ENCODE measurements around the gene PI16. TPM values are rescaled to one million over a fixed set of nuclear protein-coding genes. Genes with fewer than 3 reads are reported as not detected.

Gene PI16
- not detected in 2 replicates for total RNA-seq

DNA sequence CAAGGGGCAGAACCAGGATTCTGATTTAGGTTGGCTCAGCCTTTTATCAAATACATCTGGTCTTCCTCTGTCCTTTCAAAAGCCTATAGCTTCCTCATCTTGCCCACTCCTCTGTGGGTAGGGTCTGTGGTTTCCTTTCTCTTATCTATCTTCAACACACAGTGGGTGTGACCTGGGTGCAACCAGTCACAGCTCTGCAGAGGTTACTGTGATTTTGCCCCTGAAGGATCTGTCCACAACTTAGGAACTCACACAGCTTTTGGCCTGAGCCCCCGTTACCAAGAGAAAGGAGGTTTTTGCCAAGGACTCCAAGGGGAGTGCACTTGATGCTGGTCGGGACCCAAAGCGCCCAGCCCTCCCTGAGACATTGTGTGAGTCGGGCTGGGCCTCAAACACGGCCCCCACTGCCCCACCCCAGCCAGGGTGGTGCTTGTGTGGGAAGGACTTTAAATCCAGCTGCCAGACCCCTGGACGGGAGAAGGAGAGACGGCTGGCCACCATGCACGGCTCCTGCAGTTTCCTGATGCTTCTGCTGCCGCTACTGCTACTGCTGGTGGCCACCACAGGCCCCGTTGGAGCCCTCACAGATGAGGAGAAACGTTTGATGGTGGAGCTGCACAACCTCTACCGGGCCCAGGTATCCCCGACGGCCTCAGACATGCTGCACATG, at the start of gene PI16:
TSS of gene PI16 (plus strand) at position 477 of the 670 bp plus-strand sequence. CDS start at position 500, 23 bp downstream.

GRCh38 chr6:36985808-36986703, 31.5 kb downstream of the PI16 start, which contains the start of gene MTCH1:
Gene MTCH1, minus strand, starts transcription at chr6:36986196. Its CDS starts 23 bp downstream, at chr6:36986173.

GRCh38 chr6:37005061-37005810, 50.7 kb downstream of the PI16 start, which contains the start of gene FGD2:
Gene FGD2, plus strand, starts transcription at chr6:37005655. Its CDS starts 163 bp downstream, at chr6:37005818.

Other genes with a start within 250 kb of the PI16 start
- gene CPNE5, start 115.3 kb upstream of the PI16 start, total RNA-seq, result not detected in 2 replicates
- gene PPIL1, start 79.9 kb upstream of the PI16 start, total RNA-seq, result 30.0 and 46.4 TPM in 2 replicates
- 45.6 and 47.3 TPM in 2 replicates for gene C6orf89, start 68.8 kb upstream of the PI16 start, total RNA-seq
- gene MTCH1, start 31.5 kb downstream of the PI16 start, total RNA-seq, result 251 and 283 TPM in 2 replicates
- gene FGD2, start 50.9 kb downstream of the PI16 start, total RNA-seq, result not detected in 2 replicates
- gene PIM1, start 215.4 kb downstream of the PI16 start, total RNA-seq, result 18.4 and 18.7 TPM in 2 replicates